Endothelial cell (in vitro differentiated cells): Measurements from ENCODE around the gene CARD11. TPM values are rescaled to one million over a fixed set of nuclear protein-coding genes. Genes with fewer than 3 reads are reported as not detected.

ENCODE experiments used
- DNase-seq: peaks from one replicate; pipeline ENCODE4 v3.0.0; 2021; ENCODE audit warnings: low spot score
- H3K27ac Mint-ChIP-seq: one replicate; pipeline ENCODE4 v1.8.0; 2021; ENCODE audit warnings: mixed read lengths, inconsistent platforms; ENCODE audit not compliant: unreplicated experiment
- H3K27me3 Mint-ChIP-seq: one replicate; pipeline ENCODE4 v1.8.0; 2021; ENCODE audit warnings: mild to moderate bottlenecking, moderate library complexity, mixed read lengths, inconsistent platforms; ENCODE audit not compliant: unreplicated experiment
- H3K36me3 Mint-ChIP-seq: one replicate; pipeline ENCODE4 v1.8.0; 2021; ENCODE audit warnings: mild to moderate bottlenecking, low read depth, mixed read lengths, inconsistent platforms; ENCODE audit not compliant: unreplicated experiment
- H3K4me1 Mint-ChIP-seq: one replicate; pipeline ENCODE4 v1.8.0; 2021; ENCODE audit warnings: mild to moderate bottlenecking, mixed read lengths, inconsistent platforms; ENCODE audit not compliant: unreplicated experiment
- H3K4me3 Mint-ChIP-seq: one replicate; pipeline ENCODE4 v1.8.0; 2021; ENCODE audit warnings: mild to moderate bottlenecking, mixed read lengths, inconsistent platforms; ENCODE audit not compliant: unreplicated experiment
- H3K9me3 Mint-ChIP-seq: one replicate; pipeline ENCODE4 v1.8.0; 2021; ENCODE audit warnings: mixed read lengths, inconsistent platforms; ENCODE audit not compliant: unreplicated experiment
- total RNA-seq: library from RNA; stranded (reverse); fragmentation: NEBNext Ultra II Directional; extraction: Animal tissue kit (Norgen Biotek cat#: 25700); gene quantifications from one replicate; pipeline ENCODE4 v1.2.1, GENCODE V29; 2021; ENCODE audit not compliant: unreplicated experiment
- TF ChIP-seq, protein P1 (sequence below): fragments of 200-600 bp; sonication (generic); IDR thresholded peaks from one replicate; pipeline ENCODE4 v1.5.0; 2021; ENCODE audit warnings: antibody characterized with exemption; ENCODE audit not compliant: unreplicated experiment

CARD11 gene
- total RNA-seq, 1 donor from 2014 or later, result 3.9 TPM

DNA sequence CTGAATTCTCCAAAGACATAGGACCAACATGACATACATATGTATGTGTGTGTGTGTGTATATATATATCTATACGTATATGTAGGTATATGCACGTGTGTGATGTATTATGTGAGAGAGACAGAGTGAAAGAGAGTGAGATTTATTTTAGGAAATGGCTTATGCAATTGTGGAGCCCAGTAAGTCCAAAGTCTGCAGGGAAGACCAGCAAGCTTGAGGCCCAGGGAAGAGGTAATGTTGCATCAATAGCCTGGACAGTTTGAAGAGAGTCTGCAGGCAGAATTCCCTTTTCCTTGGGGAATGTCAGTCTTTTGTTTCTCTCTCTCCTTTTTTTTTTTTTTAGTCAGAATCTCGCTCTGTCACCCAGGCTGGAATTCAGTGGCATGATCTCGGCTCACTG lies 33.0 kb upstream of the CARD11 start:
- TF ChIP-seq, protein P1, sequence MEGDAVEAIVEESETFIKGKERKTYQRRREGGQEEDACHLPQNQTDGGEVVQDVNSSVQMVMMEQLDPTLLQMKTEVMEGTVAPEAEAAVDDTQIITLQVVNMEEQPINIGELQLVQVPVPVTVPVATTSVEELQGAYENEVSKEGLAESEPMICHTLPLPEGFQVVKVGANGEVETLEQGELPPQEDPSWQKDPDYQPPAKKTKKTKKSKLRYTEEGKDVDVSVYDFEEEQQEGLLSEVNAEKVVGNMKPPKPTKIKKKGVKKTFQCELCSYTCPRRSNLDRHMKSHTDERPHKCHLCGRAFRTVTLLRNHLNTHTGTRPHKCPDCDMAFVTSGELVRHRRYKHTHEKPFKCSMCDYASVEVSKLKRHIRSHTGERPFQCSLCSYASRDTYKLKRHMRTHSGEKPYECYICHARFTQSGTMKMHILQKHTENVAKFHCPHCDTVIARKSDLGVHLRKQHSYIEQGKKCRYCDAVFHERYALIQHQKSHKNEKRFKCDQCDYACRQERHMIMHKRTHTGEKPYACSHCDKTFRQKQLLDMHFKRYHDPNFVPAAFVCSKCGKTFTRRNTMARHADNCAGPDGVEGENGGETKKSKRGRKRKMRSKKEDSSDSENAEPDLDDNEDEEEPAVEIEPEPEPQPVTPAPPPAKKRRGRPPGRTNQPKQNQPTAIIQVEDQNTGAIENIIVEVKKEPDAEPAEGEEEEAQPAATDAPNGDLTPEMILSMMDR, result no peak
- DNase-seq, result no peak
- peaks cover 8% of the 10 kb centered on the region for H3K27me3 Mint-ChIP-seq
- H3K4me1 Mint-ChIP-seq, result no peaks in the 10 kb centered on the region
- H3K36me3 Mint-ChIP-seq, result no peaks in the 10 kb centered on the region
- no peak overlapping the region for H3K27ac Mint-ChIP-seq
- H3K9me3 Mint-ChIP-seq, result no peaks in the 10 kb centered on the region
- no peak overlapping the region for H3K4me3 Mint-ChIP-seq

DNA sequence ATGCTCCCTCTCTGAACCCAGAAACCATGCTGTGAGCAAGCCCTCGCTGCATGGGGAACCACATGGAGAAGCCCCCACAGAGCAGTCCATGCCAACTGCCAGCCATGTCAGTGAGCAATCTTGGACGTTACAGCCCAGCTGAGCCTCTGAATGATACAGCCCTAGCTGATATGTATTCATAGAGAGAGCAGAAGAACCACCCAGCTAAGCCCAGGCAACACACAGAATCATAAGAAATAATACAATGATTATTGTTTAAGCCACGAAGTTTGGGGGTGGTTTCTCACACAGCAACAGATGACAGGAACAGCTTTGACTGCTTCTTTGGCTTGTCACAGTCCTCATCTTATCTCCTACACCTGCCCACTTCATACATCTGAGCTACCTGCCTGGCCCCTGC lies 32.5 kb upstream of the CARD11 start:
- TF ChIP-seq, protein P1, result no peak
- H3K4me1 Mint-ChIP-seq, result no peaks in the 10 kb centered on the region

DNA sequence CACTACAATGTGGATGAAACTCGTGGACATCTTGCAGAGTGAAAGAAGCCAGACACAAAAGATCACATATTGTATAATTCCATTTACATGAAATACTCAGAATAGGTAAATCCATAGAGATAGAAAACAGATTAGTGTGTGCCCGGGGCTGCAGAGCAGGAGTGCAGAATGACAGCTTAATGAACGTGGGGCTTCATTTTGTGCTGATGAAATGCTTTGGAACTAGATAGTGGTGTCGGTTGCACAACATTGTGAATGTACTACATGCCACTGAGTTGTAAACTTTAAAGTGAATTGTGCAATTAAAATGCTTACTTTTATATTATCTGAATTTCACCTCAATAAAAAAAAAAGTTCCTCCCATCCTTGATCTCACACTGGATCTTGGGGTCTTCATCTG lies 31.8 kb upstream of the CARD11 start:
- Mint-ChIP-seq H3K36me3 (peaks cover 11% of the 10 kb centered on the region), H3K27me3 (peaks cover 7% of the 10 kb centered on the region), H3K4me3 (no peak overlapping the region), H3K9me3 (no peaks in the 10 kb centered on the region), H3K4me1 (no peaks in the 10 kb centered on the region), H3K27ac (no peak overlapping the region)
- no peak for DNase-seq
- TF ChIP-seq, protein P1, result no peak

More for the DNA sequence above, 32.5 kb upstream of the CARD11 start:
- Mint-ChIP-seq H3K27ac (no peak overlapping the region), H3K27me3 (peaks cover 8% of the 10 kb centered on the region), H3K9me3 (no peaks in the 10 kb centered on the region), H3K4me3 (no peak overlapping the region), H3K36me3 (peaks cover 4% of the 10 kb centered on the region)
- no peak for DNase-seq

DNA sequence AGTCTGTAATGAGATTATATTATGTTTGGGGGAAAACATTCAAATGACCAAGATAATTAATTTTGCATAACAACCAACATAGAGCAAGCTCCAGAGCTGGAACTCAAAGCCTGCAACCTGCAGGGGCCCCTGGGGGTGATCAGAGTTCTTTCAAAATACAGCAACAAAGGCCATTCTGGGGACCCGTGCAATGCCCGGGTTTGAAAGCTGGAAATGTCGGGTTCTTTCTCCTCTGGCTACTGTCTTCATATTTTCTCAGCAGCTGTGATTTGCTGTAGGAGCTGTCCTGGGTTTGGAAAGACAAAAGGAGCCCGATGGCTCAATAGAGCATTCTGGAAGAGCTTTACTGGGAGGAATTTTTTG lies 30.8 kb upstream of the CARD11 start:
- H3K4me1 Mint-ChIP-seq, result no peaks in the 10 kb centered on the region
- H3K36me3 Mint-ChIP-seq, result peaks cover 11% of the 10 kb centered on the region
- DNase-seq, result no peak
- H3K4me3 Mint-ChIP-seq, result no peak overlapping the region
- H3K27ac Mint-ChIP-seq, result no peak overlapping the region
- H3K27me3 Mint-ChIP-seq, result peaks cover 7% of the 10 kb centered on the region
- TF ChIP-seq, protein P1, result no peak
- H3K9me3 Mint-ChIP-seq, result no peaks in the 10 kb centered on the region

DNA sequence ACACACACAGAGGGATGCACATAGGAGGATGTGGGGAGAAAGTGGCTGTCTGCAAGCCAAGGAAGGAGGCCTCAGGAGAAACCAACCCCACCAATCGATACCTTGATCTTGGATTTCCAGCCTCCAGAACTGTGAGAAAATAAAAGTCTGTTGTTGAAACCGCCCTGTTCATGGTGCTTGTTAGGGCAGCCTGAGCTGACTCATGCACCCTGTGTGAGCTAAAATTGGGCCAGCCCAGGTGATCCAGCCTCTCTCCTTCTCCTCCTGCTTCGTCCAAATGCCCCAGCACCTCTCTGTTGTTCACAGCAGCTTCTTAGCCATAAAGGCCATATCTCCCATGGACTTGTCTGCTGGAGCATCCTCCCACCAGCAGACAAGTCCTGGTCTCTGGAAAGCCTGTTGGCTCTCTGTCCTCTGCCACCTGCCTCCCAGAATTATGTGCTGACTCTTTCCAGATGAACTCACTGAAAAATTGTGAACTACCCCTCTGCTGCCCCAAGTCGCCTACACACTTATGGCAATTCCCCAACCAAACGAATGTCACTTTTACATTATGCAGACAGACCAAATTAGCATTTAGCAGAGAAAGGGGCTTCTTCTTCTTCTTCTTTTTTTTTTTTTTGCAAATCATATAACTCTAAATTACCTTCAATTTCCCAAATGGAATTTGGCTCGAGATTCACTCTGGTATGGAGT lies 30.2 kb upstream of the CARD11 start:
- H3K9me3 Mint-ChIP-seq, result no peaks in the 10 kb centered on the region

More for the DNA sequence above, 30.2 kb upstream of the CARD11 start:
- Mint-ChIP-seq H3K36me3 (peaks cover 11% of the 10 kb centered on the region), H3K4me1 (no peaks in the 10 kb centered on the region), H3K27me3 (peaks cover 7% of the 10 kb centered on the region), H3K27ac (no peak overlapping the region), H3K4me3 (no peak overlapping the region)
- no peak for DNase-seq
- TF ChIP-seq, protein P1, result no peak
